ENCODE data around the gene NRCAM.

DNA sequence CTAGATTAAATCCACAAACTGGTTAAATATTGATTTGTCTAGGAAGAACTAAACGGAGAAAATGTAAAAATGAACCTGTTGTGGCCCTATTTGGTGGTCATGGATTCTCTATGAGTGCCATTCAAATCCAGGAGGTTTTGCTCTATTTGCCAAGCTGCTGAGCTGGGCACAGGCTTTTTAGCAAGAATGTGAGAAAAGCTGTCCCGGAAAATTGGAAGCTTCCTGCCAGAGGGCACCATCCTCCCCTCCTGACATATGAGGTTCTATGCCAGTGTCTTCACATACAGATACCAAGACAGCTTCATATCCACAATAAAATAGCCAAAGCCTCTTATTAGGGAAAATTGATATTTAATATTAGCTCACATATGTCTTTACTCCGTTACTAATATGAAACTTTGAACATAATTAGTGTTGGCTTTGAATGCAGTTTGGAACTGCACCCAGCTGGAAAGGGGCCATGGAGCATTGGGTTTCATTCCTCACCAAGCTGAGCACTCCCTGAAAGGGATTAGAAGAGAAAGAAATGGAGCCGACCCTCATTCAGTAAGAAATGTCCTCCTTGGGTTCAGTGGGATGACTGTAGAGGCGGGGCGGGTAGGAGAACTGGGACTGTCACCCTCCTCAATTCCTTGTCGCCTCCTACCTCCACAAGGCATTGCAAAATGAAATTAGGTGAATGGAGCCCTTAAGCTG, 47.8 kb downstream of the NRCAM start:
- TF ChIP-seq, protein P1, sequence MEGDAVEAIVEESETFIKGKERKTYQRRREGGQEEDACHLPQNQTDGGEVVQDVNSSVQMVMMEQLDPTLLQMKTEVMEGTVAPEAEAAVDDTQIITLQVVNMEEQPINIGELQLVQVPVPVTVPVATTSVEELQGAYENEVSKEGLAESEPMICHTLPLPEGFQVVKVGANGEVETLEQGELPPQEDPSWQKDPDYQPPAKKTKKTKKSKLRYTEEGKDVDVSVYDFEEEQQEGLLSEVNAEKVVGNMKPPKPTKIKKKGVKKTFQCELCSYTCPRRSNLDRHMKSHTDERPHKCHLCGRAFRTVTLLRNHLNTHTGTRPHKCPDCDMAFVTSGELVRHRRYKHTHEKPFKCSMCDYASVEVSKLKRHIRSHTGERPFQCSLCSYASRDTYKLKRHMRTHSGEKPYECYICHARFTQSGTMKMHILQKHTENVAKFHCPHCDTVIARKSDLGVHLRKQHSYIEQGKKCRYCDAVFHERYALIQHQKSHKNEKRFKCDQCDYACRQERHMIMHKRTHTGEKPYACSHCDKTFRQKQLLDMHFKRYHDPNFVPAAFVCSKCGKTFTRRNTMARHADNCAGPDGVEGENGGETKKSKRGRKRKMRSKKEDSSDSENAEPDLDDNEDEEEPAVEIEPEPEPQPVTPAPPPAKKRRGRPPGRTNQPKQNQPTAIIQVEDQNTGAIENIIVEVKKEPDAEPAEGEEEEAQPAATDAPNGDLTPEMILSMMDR (optimal IDR thresholded peaks at IDR 0.05 in 1 of 3, IDR thresholded peaks at IDR 0.05 in 1 of 3, conservative IDR thresholded peaks at IDR 0.05 in 1 of 3; ENCODE audit: extremely low read depth in 1 of 3, insufficient read depth in 2 of 3, low read length in 3 of 3): no peak
- TF ChIP-seq EZH2 (IDR thresholded peaks at IDR 0.05; ENCODE audit: low read length): no peak

All from keratinocyte (primary cell).